T47D (cell line): ENCODE measurements around the gene B3GNT8.
"Not testable (repeated sequence)": the region's sequence is repeated elsewhere in the genome, so short reads cannot be mapped to it uniquely, and the experiment has no call there.

ENCODE experiments used
- DNase-seq, 2 experiments: peaks; one replicate each; pipeline versions ENCODE4 v3.0.0 to v3.0.0-alpha.2; 2011 to 2012; ENCODE audit warnings: low read depth in 1 of 2, low spot score in 1 of 2
- JUND ChIP-seq: IDR thresholded peaks from 2 replicates; pipeline ENCODE4 v1.6.1; 2012; ENCODE audit warnings: low read depth
- in situ Hi-C: cut with HindIII; loops from 2 replicates; pipeline ENCODE4 v1.10.0; 2016; ENCODE audit warnings: low sequenced_read_pairs, low pct_unique_long_range_greater_than_20kb

B3GNT8 gene

GRCh38 chr19:41420101-41420880 lies 6.9 kb downstream of the B3GNT8 start:
- TF ChIP-seq JUND = no peak
- no peak for DNase-seq
- in situ Hi-C loops = no loop called here

- in situ Hi-C loops = no loop called here
These were observed 10.9 kb downstream of the B3GNT8 start for GRCh38 chr19:41416194-41416674.

GRCh38 chr19:41415154-41415571 lies 12.0 kb downstream of the B3GNT8 start:
- no peak for DNase-seq
- in situ Hi-C loops = no loop called here
- TF ChIP-seq JUND = no peak

More at GRCh38 chr19:41416194-41416674, 10.9 kb downstream of the B3GNT8 start:
- DNase-seq = no peak
- no peak for TF ChIP-seq JUND

- TF ChIP-seq JUND = no peak
- no peak for DNase-seq
- in situ Hi-C loops = no loop called here
These were observed 12.7 kb downstream of the B3GNT8 start for GRCh38 chr19:41414461-41414860.

GRCh38 chr19:41413947-41414346 lies 13.2 kb downstream of the B3GNT8 start:
- in situ Hi-C loops = no loop called here
- TF ChIP-seq JUND = no peak
- DNase-seq = no peak

DNA sequence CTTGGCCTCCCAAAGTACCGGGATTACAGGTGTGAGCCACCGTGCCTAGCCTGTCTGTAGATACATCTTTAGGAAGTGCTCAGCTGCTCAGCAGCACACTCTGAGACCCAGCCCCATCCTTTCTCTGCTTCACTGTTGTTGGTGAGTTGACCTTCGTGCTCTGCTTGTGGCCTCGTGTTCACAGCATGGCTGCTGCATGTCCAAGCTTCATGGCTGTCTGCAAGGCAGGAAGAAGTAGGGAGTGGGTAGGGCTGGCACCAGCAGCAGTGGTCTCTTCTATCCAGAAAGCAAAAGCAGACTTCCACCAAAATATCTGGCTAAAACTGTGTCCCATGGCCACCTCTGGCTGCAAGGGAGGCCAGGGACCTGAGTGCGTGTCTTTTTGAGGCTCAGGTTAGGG lies 14.2 kb downstream of the B3GNT8 start:
- in situ Hi-C loops = no loop called here
- DNase-seq = no peak
- TF ChIP-seq JUND = no peak

DNA sequence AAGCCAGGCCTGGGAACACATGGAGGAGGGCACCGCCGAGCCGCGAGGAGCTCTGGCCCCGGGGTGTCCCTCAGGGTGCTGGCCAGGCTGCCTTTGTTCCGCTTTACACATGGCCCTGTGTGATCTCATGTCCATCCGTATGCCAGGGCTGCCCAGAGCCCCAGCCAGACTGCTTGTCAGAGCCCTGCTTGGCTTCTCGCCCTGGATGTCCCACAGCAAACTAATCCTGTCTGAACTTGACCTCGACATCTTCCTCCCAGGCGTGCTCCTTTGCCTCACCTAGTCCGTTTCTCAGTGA lies 15.3 kb downstream of the B3GNT8 start:
- DNase-seq = no peak
- in situ Hi-C loops = no loop called here
- TF ChIP-seq JUND = no peak

- no peak for TF ChIP-seq JUND
- DNase-seq = no peak
- in situ Hi-C loops = no loop called here
These were observed 15.8 kb downstream of the B3GNT8 start for GRCh38 chr19:41411100-41411967.

- no peak for TF ChIP-seq JUND
- DNase-seq = no peak
These were observed 16.7 kb downstream of the B3GNT8 start for GRCh38 chr19:41410336-41411054.

GRCh38 chr19:41409288-41409687 lies 17.9 kb downstream of the B3GNT8 start:
- peak; percentile 61; the same call in 1 of the 2 replicates for TF ChIP-seq JUND
- peak; percentile 66 to 75 for DNase-seq

More at GRCh38 chr19:41410336-41411054, 16.7 kb downstream of the B3GNT8 start:
- in situ Hi-C loops = no loop called here

GRCh38 chr19:41408846-41409245 lies 18.3 kb downstream of the B3GNT8 start:
- in situ Hi-C loops, DNase-seq: not testable (repeated sequence)

More at GRCh38 chr19:41409288-41409687, 17.9 kb downstream of the B3GNT8 start:
- in situ Hi-C loops = no loop called here

- DNase-seq = no peak
- in situ Hi-C loops = no loop called here
- TF ChIP-seq JUND = no peak
These were observed 18.9 kb downstream of the B3GNT8 start for GRCh38 chr19:41408256-41408655.
